ENCODE data around the gene SLC16A6.

GRCh38 chr17:68320943-68321555 is 30.1 kb upstream of the SLC16A6 start:
- TF ChIP-seq POLR2AphosphoS5 (IDR thresholded peaks at IDR 0.05; ENCODE audit: low read depth, low read length) (no peak), POLR2A (IDR thresholded peaks at IDR 0.05; ENCODE audit: low read depth, low read length) (no peak), TAF1 (IDR thresholded peaks at IDR 0.05; ENCODE audit: borderline replicate concordance, low read depth, low read length) (no peak)

Data from GM12892 (cell line).